Activated CD4-positive, alpha-beta T cell treated with anti-CD3 and anti-CD28 coated beads, Interleukin-2, amount 50 U/mL, for 24 hours (primary cell): Measurements from ENCODE around the gene RNU5D-1.
"Not testable (repeated sequence)": the region's sequence is repeated elsewhere in the genome, so short reads cannot be mapped to it uniquely, and the experiment has no call there.

Experiments used
- DNase-seq, 2 donors: peaks; one replicate each; pipeline ENCODE4 v3.0.0-alpha.2; 2020; ENCODE audit warnings: low read depth in 1 of 2, low spot score in 1 of 2

The RNU5D-1 gene

DNA sequence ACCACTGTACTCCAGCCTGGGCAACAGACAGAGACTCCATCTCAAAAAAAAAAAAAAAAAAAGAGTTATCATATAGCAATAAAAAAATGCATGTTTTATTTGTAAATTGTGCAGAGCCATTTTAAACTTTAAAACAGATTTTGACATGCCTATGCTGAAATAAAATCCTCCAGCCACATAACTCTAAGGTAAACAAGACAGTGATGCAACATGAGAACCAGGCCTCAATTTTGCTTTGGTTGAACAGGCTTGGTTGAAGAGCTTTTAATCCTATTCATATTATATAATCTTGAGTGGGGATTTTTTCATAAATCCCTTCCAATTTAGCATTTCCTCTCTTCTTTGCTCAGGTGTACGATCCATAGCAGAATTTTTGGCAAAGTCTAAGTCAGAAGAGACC, 30.4 kb downstream of the RNU5D-1 start:
- DNase-seq, result no peak

DNA sequence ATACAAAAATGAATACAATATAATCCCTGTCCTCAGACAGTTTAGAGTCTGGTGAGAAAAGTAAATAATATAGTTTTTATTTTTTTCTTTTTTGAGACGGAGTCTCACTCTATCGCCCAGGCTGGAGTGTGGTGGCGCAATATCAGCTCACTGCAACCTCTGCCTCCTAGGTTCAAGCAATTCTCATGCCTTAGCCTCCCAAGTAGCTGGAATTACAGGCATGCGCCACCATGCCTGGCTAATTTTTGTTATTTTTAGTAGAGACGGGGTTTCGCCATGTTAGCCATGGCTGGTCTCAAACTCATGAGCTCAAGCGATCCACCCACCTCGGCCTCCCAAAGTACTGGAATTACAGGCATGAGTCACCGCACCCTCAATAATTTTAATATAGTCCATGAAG, 31.6 kb downstream of the RNU5D-1 start:
- DNase-seq, result not testable (repeated sequence)

DNA sequence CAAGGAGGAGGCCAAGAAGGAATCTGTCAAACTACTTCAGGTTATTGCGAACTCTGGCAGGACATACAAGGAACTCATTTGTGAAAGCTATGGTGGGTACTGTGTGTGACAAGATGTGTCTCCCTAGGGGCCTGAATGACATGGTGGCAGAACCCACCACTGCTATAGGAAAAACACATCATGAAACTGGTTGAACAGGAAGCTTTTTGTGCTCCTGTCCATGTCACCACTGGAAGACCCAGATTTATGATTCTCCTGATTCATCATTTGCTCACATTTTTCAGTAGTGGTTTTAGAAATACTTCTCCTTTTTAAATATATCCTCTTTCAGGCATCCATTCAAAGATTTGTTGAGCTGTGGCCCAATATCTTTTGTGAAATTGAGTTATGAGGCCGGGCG, 32.8 kb downstream of the RNU5D-1 start:
- DNase-seq, result no peak

DNA sequence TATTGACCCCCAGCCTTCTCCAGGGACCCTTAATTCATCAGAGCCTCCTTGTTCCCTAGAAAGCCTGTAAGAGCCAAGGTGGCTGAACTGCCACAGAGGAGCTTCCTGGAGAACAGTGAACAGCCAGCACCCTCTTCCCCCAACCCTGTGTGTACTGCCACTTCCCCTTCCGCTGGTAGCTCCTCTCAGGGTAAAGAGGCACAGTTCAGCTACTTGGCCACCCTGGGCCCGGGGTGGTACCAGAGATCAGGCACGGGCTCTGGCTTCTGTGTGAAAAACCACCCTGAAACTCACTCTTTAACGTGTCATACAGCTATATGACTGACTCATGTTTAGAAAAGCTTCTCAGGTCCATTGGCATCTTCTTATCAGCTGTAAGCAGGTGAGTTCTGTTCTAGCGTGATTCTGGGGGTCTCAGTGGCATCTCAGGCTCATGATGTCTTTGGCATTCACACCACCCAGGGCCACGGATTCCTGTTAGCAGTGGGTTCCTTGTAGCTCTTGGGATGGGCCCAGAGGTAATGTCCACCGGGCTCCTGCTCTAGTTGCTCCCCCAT, 34.1 kb downstream of the RNU5D-1 start:
- no peak for DNase-seq

DNA sequence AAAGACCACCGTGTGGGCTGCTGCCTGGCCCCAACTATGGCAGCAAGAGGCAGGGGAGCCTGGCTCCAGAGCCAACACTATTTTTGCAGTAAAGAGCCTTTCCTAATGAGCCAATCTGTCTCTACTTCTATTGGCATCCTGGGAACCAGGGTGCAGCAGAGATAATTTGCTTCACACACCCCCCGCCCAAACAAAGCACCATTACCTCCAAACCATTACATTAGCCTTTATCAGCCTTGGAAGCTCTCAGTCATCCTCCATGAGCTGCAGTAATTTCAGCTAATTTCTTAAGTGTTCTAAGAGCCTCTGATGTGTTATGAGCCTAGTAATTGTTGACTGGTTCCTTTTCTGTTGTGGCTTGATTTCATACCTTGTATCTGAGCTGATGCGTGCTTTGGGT, 34.9 kb downstream of the RNU5D-1 start:
- no peak for DNase-seq

DNA sequence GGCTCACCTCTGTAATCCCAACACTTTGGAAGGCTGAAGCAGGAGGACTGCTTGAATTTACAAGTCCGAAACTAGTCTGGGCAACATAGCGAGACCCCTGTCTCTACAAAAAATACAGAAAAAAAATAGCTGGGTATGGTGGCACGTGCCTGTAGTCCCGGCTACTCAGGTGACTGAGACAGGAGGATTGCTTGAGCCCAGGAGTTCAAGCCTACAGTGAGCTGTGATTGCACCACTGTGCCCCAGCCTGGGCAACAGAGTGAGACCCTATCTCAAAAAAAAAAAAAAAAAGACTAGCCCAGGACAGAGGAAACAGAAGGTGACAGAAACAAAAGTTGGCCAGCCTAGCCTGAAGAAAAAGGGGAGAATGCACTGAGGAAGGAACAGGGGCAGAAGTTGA, 35.3 kb downstream of the RNU5D-1 start:
- DNase-seq, result no peak

DNA sequence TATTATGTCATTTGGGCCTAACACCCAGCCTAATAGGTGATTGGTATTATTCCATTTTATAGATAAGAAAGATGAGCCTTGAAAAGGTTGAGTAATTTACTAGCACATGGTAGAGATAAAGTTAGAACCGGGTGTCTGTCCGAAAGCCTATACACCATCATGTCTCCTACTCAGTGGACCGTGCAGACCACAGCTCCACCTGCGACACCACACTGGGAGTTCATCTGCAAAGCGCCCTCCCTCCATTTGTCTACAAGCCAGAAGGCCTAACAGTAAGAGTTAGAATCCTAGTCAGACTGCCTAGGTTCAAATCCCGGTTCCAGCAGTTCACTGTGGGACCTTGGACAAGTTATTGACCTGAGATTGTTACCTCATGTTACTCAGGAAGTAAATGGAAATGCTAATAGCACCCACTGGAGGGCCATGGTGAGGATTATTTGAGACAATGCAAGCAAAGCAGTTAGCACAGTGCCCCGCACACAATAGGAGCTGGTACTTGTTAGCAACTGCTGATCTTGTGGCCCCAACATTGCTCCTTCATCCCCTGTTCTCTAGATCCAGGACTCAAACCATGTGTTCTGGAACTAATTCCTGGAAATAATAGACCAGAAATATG, 36.0 kb downstream of the RNU5D-1 start:
- DNase-seq, result no peak

DNA sequence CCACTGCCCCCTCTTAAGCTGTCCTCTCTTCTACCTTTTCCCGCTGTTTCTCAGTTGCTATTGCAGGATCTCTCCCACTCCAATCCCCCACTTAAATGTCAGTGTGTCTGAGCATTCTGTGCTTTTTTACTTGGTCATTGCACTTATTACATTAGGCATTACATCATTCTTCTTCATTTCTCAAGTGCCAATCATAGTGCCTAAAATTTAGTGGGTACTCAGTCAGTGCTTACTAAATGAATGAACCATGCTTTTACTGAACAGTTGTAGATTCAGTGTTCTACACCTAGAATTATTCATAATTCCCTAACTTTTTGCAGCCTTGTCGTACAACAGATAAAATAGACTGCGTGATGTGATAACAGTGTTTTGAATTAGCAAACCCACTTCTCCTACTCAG, 37.1 kb downstream of the RNU5D-1 start:
- no peak for DNase-seq

DNA sequence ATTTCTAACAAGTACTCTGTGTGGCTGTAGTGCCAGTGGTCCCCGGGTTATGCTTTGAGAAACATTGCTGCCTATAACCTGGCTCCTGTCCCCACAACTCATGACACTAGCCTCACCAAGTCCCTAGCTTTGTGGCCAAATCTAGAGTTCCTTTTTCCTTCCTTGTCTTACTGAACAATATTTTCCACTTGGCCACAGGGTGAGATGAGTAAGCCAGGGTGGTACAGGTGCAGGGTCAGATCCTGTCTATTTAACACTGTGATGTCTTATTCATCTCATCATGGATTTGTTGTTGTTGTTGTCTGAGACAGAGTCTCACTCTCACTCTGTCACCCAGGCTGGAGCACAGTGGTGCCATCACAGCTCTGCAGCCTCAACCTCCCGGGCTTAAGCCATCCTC, 37.8 kb downstream of the RNU5D-1 start:
- no peak for DNase-seq

DNA sequence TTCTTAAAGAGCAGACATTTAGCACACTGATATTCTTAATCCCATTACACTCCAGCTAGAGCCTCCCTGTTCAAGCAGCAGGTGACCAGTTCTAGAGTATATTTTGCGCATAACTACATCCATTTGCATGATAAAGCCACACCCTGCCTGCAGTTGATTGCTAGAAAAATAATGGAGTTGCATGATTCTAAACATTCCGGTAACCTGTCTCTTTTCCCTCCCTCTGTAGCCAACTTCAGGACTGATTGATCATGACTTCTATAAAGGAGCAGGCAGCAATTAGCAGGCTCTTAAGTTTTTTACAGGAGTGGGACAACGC, 41.6 kb downstream of the RNU5D-1 start:
- DNase-seq, result no peak

DNA sequence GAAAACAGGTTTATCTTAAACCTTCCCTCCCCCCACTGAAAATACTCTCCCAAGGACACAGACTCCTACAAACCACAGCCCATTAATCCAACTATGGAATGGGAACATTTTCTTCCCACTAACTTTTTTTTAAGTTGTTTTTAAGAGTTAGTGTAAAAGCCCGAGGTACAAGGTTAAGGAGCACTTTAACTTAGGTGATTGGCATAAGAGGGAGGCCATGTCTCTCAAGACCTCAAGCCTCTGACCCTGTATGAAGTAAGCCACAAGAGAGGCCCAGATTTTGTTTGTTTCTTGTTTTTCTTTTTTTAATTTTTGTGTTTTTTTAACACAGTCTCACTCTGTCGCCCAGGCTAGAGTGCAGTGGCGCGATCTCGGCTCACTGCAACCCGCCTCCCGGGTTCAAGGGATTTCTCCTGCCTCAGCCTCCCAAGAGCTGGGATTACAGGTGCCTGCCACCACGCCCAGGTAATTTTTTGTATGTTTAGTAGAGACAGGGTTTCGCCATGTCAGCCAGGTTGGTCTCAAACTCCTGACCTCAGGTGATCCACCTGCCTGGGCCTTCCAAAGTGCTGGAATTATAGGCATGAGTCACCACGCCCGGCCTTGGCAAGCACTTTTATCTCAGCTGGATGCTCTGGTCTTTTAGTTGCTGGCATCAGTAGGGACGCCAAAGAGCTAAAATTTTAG, 42.1 kb downstream of the RNU5D-1 start:
- DNase-seq, result no peak

DNA sequence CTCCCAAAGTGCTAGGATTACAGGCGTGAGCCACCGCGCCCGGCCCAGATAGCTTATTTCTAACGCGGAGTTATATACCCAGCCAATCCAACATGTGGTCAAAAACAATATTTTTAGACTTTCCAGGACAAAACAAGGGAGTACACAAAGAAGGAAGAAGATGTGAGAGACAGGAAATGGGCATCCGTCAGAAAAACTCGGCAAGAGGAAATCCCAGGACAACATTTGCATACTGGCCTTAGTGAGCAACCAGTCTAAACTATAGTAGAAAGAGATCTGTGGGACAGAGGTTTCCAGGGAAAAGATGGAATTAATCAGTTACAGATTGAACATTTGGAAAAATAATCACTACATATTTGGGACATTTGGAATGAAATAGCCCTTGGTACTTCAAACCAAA, 45.1 kb downstream of the RNU5D-1 start:
- DNase-seq, result no peak

DNA sequence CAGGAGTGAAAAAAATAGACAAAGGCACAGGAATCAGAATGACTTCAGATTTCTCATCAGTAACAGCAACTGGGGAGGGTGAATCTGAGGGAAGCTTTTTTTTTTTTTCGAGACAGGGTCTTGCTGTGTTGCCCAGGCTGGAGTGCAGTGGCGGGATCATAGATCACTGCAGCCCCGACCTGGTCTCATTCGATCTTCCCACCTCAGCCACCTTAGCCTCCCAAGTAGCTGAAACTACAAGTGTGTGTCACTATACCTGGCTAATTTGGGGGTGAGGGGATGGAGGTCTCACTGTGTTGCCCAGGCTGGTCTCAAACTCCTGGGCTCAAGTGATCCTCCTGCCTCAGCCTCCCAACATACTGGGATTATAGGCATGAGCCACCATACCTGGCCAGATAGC, 45.8 kb downstream of the RNU5D-1 start:
- DNase-seq, result no peak

DNA sequence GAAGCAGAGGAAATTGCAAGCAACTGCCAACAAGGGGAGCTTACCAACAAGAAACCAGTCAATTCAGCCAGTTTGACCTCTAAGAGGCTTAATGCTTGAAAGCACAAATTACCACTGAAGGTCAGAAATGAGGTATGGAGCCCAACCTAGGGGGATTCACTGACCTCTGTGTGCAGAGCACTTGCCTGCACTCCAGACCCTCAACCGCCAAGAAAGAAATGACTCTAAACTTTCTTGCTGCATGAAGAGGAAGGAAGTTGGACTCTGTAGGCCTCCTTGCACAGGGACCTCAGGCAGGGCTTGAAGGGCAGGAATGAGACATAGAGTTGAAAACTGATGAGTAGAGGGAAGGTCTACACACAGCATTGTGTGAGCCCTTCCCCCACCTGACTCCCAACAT, 46.4 kb downstream of the RNU5D-1 start:
- DNase-seq, result no peak

DNA sequence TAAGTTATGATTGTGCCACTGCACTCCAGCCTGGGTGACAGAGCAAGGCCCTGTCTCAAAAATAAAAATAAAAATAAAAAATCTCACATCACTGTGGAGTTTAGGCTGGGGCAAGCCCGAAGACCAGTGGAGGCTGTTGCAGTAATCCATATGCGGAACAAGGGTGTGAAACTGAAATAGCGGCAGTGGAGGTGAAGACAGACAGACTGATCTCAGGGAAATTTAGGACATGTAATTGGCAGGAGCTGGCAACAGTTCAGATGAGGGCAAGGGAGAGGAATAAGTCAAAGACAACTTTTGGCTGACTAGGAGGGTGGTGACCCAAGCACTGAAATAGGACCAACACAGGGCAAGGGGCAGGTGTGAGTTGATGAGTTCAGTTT, 48.1 kb downstream of the RNU5D-1 start:
- DNase-seq, result no peak

DNA sequence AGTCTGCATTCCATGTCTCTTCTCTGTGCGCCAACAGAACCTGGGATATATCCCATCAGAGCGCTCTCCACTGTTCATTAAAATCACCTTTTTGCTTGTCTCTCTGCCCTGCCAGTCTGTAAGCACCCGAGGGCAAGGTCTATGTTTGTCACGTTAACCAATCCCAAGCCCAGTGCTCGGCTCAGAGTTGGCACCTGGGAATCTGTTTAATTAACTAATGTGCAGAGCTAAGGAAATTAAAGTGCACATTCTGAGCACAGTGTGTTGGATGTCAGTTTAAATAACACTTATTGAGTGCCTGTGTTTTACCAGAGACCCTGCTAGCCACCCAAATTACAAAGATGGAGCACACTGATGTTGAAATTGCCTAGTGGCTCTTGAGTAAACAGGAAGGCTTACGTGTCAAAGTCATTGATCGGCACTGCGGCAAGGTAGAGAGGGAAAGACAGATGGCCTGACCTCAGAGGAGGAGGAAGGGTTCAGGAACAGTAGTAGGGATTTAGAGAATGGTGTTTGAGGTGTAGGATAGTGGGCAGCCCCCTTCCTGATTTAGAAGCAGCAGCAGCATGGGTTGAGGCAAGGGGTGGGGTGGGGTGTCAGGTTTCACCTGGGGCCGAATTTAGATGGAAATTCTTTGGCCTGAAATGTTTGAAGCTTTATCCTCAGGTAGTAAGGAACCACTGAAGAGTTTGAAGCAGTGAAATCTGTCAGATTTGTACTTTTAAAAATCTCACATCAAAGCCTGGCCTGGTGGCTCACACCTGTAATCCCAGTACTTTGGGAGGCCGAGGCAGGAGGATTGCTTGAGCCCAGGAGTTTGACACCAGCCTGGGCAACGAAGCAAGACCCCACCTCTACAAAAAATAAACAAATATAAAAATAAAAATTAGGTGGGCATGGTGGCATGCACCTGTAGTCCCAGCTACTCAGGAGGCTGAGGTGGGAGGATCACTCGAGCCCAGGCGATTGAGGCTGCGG, 48.8 kb downstream of the RNU5D-1 start:
- no peak for DNase-seq
